ENCODE results near the gene BEND6. TPM values are rescaled to one million over a fixed set of nuclear protein-coding genes. Genes with fewer than 3 reads are reported as not detected.

The BEND6 gene
- total and polyA plus RNA-seq, 4 donors, result 27.1 to 106 (median 82.3) TPM

GRCh38 chr6:56953597-56954402 lies 1.1 kb upstream of the BEND6 start:
- Histone ChIP-seq H3K27ac (ENCODE audit: low read depth, low read length) (peak overlapping the region; percentile 43), H3K36me3 (ENCODE audit: control insufficient read depth, insufficient read depth, low read length) (no peaks in the 10 kb centered on the region), H3K4me1 (ENCODE audit: control insufficient read depth, insufficient read depth, low read length) (peaks cover 17% of the 10 kb centered on the region), H3K27me3 (ENCODE audit: control insufficient read depth, insufficient read depth, low read length) (peaks cover 14% of the 10 kb centered on the region), H3K9me3 (ENCODE audit: control insufficient read depth, insufficient read depth, low read length) (no peaks in the 10 kb centered on the region), H3K4me3 (ENCODE audit: low read depth, low read length) (peak overlapping the region; percentile 61)
- DNase-seq (ENCODE audit: low read depth in 4 of 6, low spot score in 6 of 6), result peak in 1 of 6 donors; percentile 21
- WGBS (ENCODE audit: insufficient coverage), result 0% methylated on average over 27 of the region's 42 CpGs

- Histone ChIP-seq H3K4me1 (ENCODE audit: control insufficient read depth, insufficient read depth, low read length) (peaks cover 17% of the 10 kb centered on the region), H3K27ac (ENCODE audit: low read depth, low read length) (peak overlapping the region; percentile 54), H3K27me3 (ENCODE audit: control insufficient read depth, insufficient read depth, low read length) (peaks cover 14% of the 10 kb centered on the region), H3K9me3 (ENCODE audit: control insufficient read depth, insufficient read depth, low read length) (no peaks in the 10 kb centered on the region), H3K36me3 (ENCODE audit: control insufficient read depth, insufficient read depth, low read length) (no peaks in the 10 kb centered on the region), H3K4me3 (ENCODE audit: low read depth, low read length) (peak overlapping the region; percentile 73)
- peak in 5 of 6 donors; percentile 32 to 88 (median 51) for DNase-seq (ENCODE audit: low read depth in 4 of 6, low spot score in 6 of 6)
- WGBS (ENCODE audit: insufficient coverage), result under 1% methylated on average over 49 of the region's 57 CpGs
Observed at GRCh38 chr6:56955171-56956155, 556 bp downstream of the BEND6 start.

- Histone ChIP-seq H3K4me1 (ENCODE audit: control insufficient read depth, insufficient read depth, low read length) (peaks cover 17% of the 10 kb centered on the region), H3K27ac (ENCODE audit: low read depth, low read length) (no peak overlapping the region), H3K27me3 (ENCODE audit: control insufficient read depth, insufficient read depth, low read length) (peaks cover 14% of the 10 kb centered on the region), H3K36me3 (ENCODE audit: control insufficient read depth, insufficient read depth, low read length) (no peaks in the 10 kb centered on the region), H3K4me3 (ENCODE audit: low read depth, low read length) (no peak overlapping the region), H3K9me3 (ENCODE audit: control insufficient read depth, insufficient read depth, low read length) (no peaks in the 10 kb centered on the region)
- WGBS (ENCODE audit: insufficient coverage), result no CpG with 5 or more reads among the region's 4 CpGs
- DNase-seq (ENCODE audit: low read depth in 4 of 6, low spot score in 6 of 6), result peak in 1 of 6 donors; percentile 59
Observed at GRCh38 chr6:56956491-56956890, 1.6 kb downstream of the BEND6 start.

- Histone ChIP-seq H3K4me1 (ENCODE audit: control insufficient read depth, insufficient read depth, low read length) (peaks cover 17% of the 10 kb centered on the region), H3K9me3 (ENCODE audit: control insufficient read depth, insufficient read depth, low read length) (no peaks in the 10 kb centered on the region), H3K27me3 (ENCODE audit: control insufficient read depth, insufficient read depth, low read length) (peaks cover 11% of the 10 kb centered on the region), H3K36me3 (ENCODE audit: control insufficient read depth, insufficient read depth, low read length) (no peaks in the 10 kb centered on the region), H3K4me3 (ENCODE audit: low read depth, low read length) (no peak overlapping the region), H3K27ac (ENCODE audit: low read depth, low read length) (no peak overlapping the region)
- DNase-seq (ENCODE audit: low read depth in 4 of 6, low spot score in 6 of 6), result no peak
- WGBS (ENCODE audit: insufficient coverage), result no CpG with 5 or more reads among the region's 2 CpGs
Observed at GRCh38 chr6:56957856-56958255, 2.9 kb downstream of the BEND6 start.

- no peaks in the 10 kb centered on the region for H3K36me3 ChIP-seq (ENCODE audit: control insufficient read depth, insufficient read depth, low read length)
- H3K9me3 ChIP-seq (ENCODE audit: control insufficient read depth, insufficient read depth, low read length), result no peaks in the 10 kb centered on the region
- WGBS (ENCODE audit: insufficient coverage), result 89% methylated on average over 3 of the region's 3 CpGs
- H3K27ac ChIP-seq (ENCODE audit: low read depth, low read length), result no peak overlapping the region
- H3K27me3 ChIP-seq (ENCODE audit: control insufficient read depth, insufficient read depth, low read length), result peaks cover 9% of the 10 kb centered on the region
- no peak overlapping the region for H3K4me3 ChIP-seq (ENCODE audit: low read depth, low read length)
- peaks cover 17% of the 10 kb centered on the region for H3K4me1 ChIP-seq (ENCODE audit: control insufficient read depth, insufficient read depth, low read length)
- no peak for DNase-seq (ENCODE audit: low read depth in 4 of 6, low spot score in 6 of 6)
Observed at GRCh38 chr6:56958481-56958880, 3.6 kb downstream of the BEND6 start.

- H3K27me3 ChIP-seq (ENCODE audit: control insufficient read depth, insufficient read depth, low read length), result peaks cover 4% of the 10 kb centered on the region
- no peaks in the 10 kb centered on the region for H3K9me3 ChIP-seq (ENCODE audit: control insufficient read depth, insufficient read depth, low read length)
- H3K4me3 ChIP-seq (ENCODE audit: low read depth, low read length), result no peak overlapping the region
- no peak for DNase-seq (ENCODE audit: low read depth in 4 of 6, low spot score in 6 of 6)
- no peak overlapping the region for H3K27ac ChIP-seq (ENCODE audit: low read depth, low read length)
- no peaks in the 10 kb centered on the region for H3K36me3 ChIP-seq (ENCODE audit: control insufficient read depth, insufficient read depth, low read length)
- H3K4me1 ChIP-seq (ENCODE audit: control insufficient read depth, insufficient read depth, low read length), result peaks cover 12% of the 10 kb centered on the region
Observed at GRCh38 chr6:56959094-56959493, 4.2 kb downstream of the BEND6 start.

- H3K4me1 ChIP-seq (ENCODE audit: control insufficient read depth, insufficient read depth, low read length), result peaks cover 10% of the 10 kb centered on the region
- no peak overlapping the region for H3K27ac ChIP-seq (ENCODE audit: low read depth, low read length)
- no CpG with 5 or more reads among the region's 4 CpGs for WGBS (ENCODE audit: insufficient coverage)
Observed at GRCh38 chr6:56959938-56960337, 5.0 kb downstream of the BEND6 start.

GRCh38 chr6:56961151-56961550 lies 6.2 kb downstream of the BEND6 start:
- Histone ChIP-seq H3K27ac (ENCODE audit: low read depth, low read length) (no peak overlapping the region), H3K4me1 (ENCODE audit: control insufficient read depth, insufficient read depth, low read length) (no peaks in the 10 kb centered on the region)
- WGBS (ENCODE audit: insufficient coverage), result 83% methylated on average over 1 of the region's 2 CpGs

More at GRCh38 chr6:56959938-56960337, 5.0 kb downstream of the BEND6 start:
- no peak for DNase-seq (ENCODE audit: low read depth in 4 of 6, low spot score in 6 of 6)
- H3K36me3 ChIP-seq (ENCODE audit: control insufficient read depth, insufficient read depth, low read length), result no peaks in the 10 kb centered on the region
- no peak overlapping the region for H3K4me3 ChIP-seq (ENCODE audit: low read depth, low read length)
- H3K9me3 ChIP-seq (ENCODE audit: control insufficient read depth, insufficient read depth, low read length), result no peaks in the 10 kb centered on the region
- H3K27me3 ChIP-seq (ENCODE audit: control insufficient read depth, insufficient read depth, low read length), result peaks cover 2% of the 10 kb centered on the region

GRCh38 chr6:56962441-56962840 lies 7.5 kb downstream of the BEND6 start:
- H3K4me3 ChIP-seq (ENCODE audit: low read depth, low read length), result no peak overlapping the region
- DNase-seq (ENCODE audit: low read depth in 4 of 6, low spot score in 6 of 6), result no peak
- H3K36me3 ChIP-seq (ENCODE audit: control insufficient read depth, insufficient read depth, low read length), result no peaks in the 10 kb centered on the region
- H3K9me3 ChIP-seq (ENCODE audit: control insufficient read depth, insufficient read depth, low read length), result no peaks in the 10 kb centered on the region
- WGBS (ENCODE audit: insufficient coverage), result 86% methylated on average over 2 of the region's 2 CpGs
- no peaks in the 10 kb centered on the region for H3K27me3 ChIP-seq (ENCODE audit: control insufficient read depth, insufficient read depth, low read length)
- no peak overlapping the region for H3K27ac ChIP-seq (ENCODE audit: low read depth, low read length)
- H3K4me1 ChIP-seq (ENCODE audit: control insufficient read depth, insufficient read depth, low read length), result no peaks in the 10 kb centered on the region

More at GRCh38 chr6:56961151-56961550, 6.2 kb downstream of the BEND6 start:
- H3K4me3 ChIP-seq (ENCODE audit: low read depth, low read length), result no peak overlapping the region
- H3K36me3 ChIP-seq (ENCODE audit: control insufficient read depth, insufficient read depth, low read length), result no peaks in the 10 kb centered on the region
- H3K27me3 ChIP-seq (ENCODE audit: control insufficient read depth, insufficient read depth, low read length), result no peaks in the 10 kb centered on the region
- H3K9me3 ChIP-seq (ENCODE audit: control insufficient read depth, insufficient read depth, low read length), result no peaks in the 10 kb centered on the region
- DNase-seq (ENCODE audit: low read depth in 4 of 6, low spot score in 6 of 6), result no peak
